Natural killer cell treated with Interleukin-12 subunit alpha and Interleukin-12 subunit beta and Interleukin-15 and Interleukin-18, amount 100 ng/mL, for 72 hours (primary cell): Measurements from ENCODE around the gene ITSN2. TPM values are rescaled to one million over a fixed set of nuclear protein-coding genes. Genes with fewer than 3 reads are reported as not detected.

Experiments used
- ATAC-seq, 2 donors: fragments of 150-1000 bp; cut with Tn5 transposase in 1 of 2; sonication (Bioruptor Pico), chemical (Tn5 transposase) in 1 of 2; 2 replicates each; pipeline ENCODE4 v1.10.0; 2021
- DNase-seq: peaks from one replicate; pipeline ENCODE4 v3.0.0; 2022; ENCODE audit warnings: low spot score
- H3K27ac Mint-ChIP-seq, 2 donors: 1 replicate in 1 of 2; 2 replicates in 1 of 2; pipeline ENCODE4 v1.8.0; 2022; ENCODE audit warnings: mixed read lengths in 2 of 2, mild to moderate bottlenecking in 1 of 2, moderate library complexity in 1 of 2
- H3K27me3 Mint-ChIP-seq, 2 donors: 1 replicate in 1 of 2; 2 replicates in 1 of 2; pipeline ENCODE4 v1.8.0; 2022; ENCODE audit warnings: mixed read lengths in 2 of 2
- H3K36me3 Mint-ChIP-seq: one replicate; pipeline ENCODE4 v1.8.0; 2022; ENCODE audit warnings: mixed read lengths
- H3K4me1 Mint-ChIP-seq, 2 donors: 1 replicate in 1 of 2; 2 replicates in 1 of 2; pipeline ENCODE4 v1.8.0; 2022; ENCODE audit warnings: low read depth in 2 of 2, mixed read lengths in 2 of 2, mild to moderate bottlenecking in 1 of 2
- H3K4me3 Mint-ChIP-seq: one replicate; pipeline ENCODE4 v1.8.0; 2022; ENCODE audit warnings: mixed read lengths
- H3K9me3 Mint-ChIP-seq: 2 replicates; pipeline ENCODE4 v1.8.0; 2022; ENCODE audit warnings: mixed read lengths
- total RNA-seq, 2 donors: library from RNA; stranded (reverse); gene quantifications; one replicate each; pipeline ENCODE4 v1.2.3, GENCODE V29; 2022

The ITSN2 gene
- total RNA-seq, 2 donors from 2014 or later: 71.5 to 80.7 TPM

GRCh38 chr2:24222946-24223345 lies 137.4 kb downstream of the ITSN2 start:
- Mint-ChIP-seq H3K36me3 (no peaks in the 10 kb centered on the region), H3K4me3 (no peak overlapping the region), H3K27me3 (no peaks in the 10 kb centered on the region), H3K9me3 (no peaks in the 10 kb centered on the region), H3K27ac (no peak overlapping the region), H3K4me1 (no peaks in the 10 kb centered on the region)
- DNase-seq: no peak
- ATAC-seq: no peak

- H3K4me3 Mint-ChIP-seq: no peak overlapping the region
- no peaks in the 10 kb centered on the region for H3K36me3 Mint-ChIP-seq
- H3K4me1 Mint-ChIP-seq: no peaks in the 10 kb centered on the region
- H3K9me3 Mint-ChIP-seq: no peaks in the 10 kb centered on the region
- DNase-seq: no peak
- no peaks in the 10 kb centered on the region for H3K27me3 Mint-ChIP-seq
- ATAC-seq: no peak
- H3K27ac Mint-ChIP-seq: no peak overlapping the region
Observed at GRCh38 chr2:24221343-24222050, 138.8 kb downstream of the ITSN2 start.

- Mint-ChIP-seq H3K4me1 (no peaks in the 10 kb centered on the region), H3K27me3 (no peaks in the 10 kb centered on the region), H3K27ac (no peak overlapping the region), H3K9me3 (no peaks in the 10 kb centered on the region), H3K4me3 (no peak overlapping the region), H3K36me3 (no peaks in the 10 kb centered on the region)
- ATAC-seq (no peak), DNase-seq (no peak)
Observed at GRCh38 chr2:24220554-24221291, 139.6 kb downstream of the ITSN2 start.

GRCh38 chr2:24214880-24215279 lies 145.5 kb downstream of the ITSN2 start:
- ATAC-seq (peak in 1 of 2 donors; percentile 75), DNase-seq (no peak)
- H3K4me3 Mint-ChIP-seq: no peak overlapping the region
- H3K27me3 Mint-ChIP-seq: no peaks in the 10 kb centered on the region
- H3K27ac Mint-ChIP-seq: no peak overlapping the region
- H3K9me3 Mint-ChIP-seq: no peaks in the 10 kb centered on the region
- peaks cover 0 to 8% of the 10 kb centered on the region in 2 donors for H3K4me1 Mint-ChIP-seq
- H3K36me3 Mint-ChIP-seq: peaks cover 13% of the 10 kb centered on the region

GRCh38 chr2:24211408-24211807 lies 148.9 kb downstream of the ITSN2 start:
- Mint-ChIP-seq H3K4me1 (peaks cover 0 to 8% of the 10 kb centered on the region in 2 donors), H3K27me3 (no peaks in the 10 kb centered on the region), H3K27ac (no peak overlapping the region), H3K9me3 (no peaks in the 10 kb centered on the region), H3K36me3 (peaks cover 22% of the 10 kb centered on the region), H3K4me3 (no peak overlapping the region)
- ATAC-seq (no peak), DNase-seq (no peak)

- Mint-ChIP-seq H3K36me3 (peaks cover 26% of the 10 kb centered on the region), H3K27me3 (no peaks in the 10 kb centered on the region), H3K27ac (no peak overlapping the region), H3K4me3 (no peak overlapping the region), H3K9me3 (no peaks in the 10 kb centered on the region), H3K4me1 (peaks cover 0 to 8% of the 10 kb centered on the region in 2 donors)
- ATAC-seq (no peak), DNase-seq (no peak)
Observed at GRCh38 chr2:24210723-24211122, 149.6 kb downstream of the ITSN2 start.

GRCh38 chr2:24210106-24210455 lies 150.3 kb downstream of the ITSN2 start:
- Mint-ChIP-seq H3K9me3 (no peaks in the 10 kb centered on the region), H3K36me3 (peaks cover 27% of the 10 kb centered on the region), H3K27ac (no peak overlapping the region), H3K4me1 (peaks cover 0 to 7% of the 10 kb centered on the region in 2 donors), H3K4me3 (no peak overlapping the region), H3K27me3 (no peaks in the 10 kb centered on the region)
- no peak for ATAC-seq
- DNase-seq: no peak

GRCh38 chr2:24209389-24210105 lies 150.8 kb downstream of the ITSN2 start:
- DNase-seq: no peak
- H3K36me3 Mint-ChIP-seq: peaks cover 27% of the 10 kb centered on the region
- no peak for ATAC-seq

GRCh38 chr2:24208490-24208889 lies 151.8 kb downstream of the ITSN2 start:
- Mint-ChIP-seq H3K4me1 (no peaks in the 10 kb centered on the region), H3K4me3 (no peak overlapping the region), H3K27ac (no peak overlapping the region), H3K36me3 (peaks cover 25% of the 10 kb centered on the region), H3K9me3 (no peaks in the 10 kb centered on the region), H3K27me3 (no peaks in the 10 kb centered on the region)
- DNase-seq: no peak
- no peak for ATAC-seq

More at GRCh38 chr2:24209389-24210105, 150.8 kb downstream of the ITSN2 start:
- H3K9me3 Mint-ChIP-seq: no peaks in the 10 kb centered on the region
- H3K27ac Mint-ChIP-seq: no peak overlapping the region
- H3K4me1 Mint-ChIP-seq: peaks cover 0 to 1% of the 10 kb centered on the region in 2 donors
- H3K4me3 Mint-ChIP-seq: no peak overlapping the region
- H3K27me3 Mint-ChIP-seq: no peaks in the 10 kb centered on the region

- H3K4me1 Mint-ChIP-seq: no peaks in the 10 kb centered on the region
- H3K9me3 Mint-ChIP-seq: no peaks in the 10 kb centered on the region
- no peaks in the 10 kb centered on the region for H3K27me3 Mint-ChIP-seq
- no peak overlapping the region for H3K4me3 Mint-ChIP-seq
- no peak overlapping the region for H3K27ac Mint-ChIP-seq
- peaks cover 19% of the 10 kb centered on the region for H3K36me3 Mint-ChIP-seq
- ATAC-seq (no peak), DNase-seq (no peak)
Observed at GRCh38 chr2:24207359-24207758, 153.0 kb downstream of the ITSN2 start.

GRCh38 chr2:24206714-24207113 lies 153.6 kb downstream of the ITSN2 start:
- H3K27ac Mint-ChIP-seq: peak overlapping the region in 1 of 2 donors; percentile 32
- no peaks in the 10 kb centered on the region for H3K27me3 Mint-ChIP-seq
- ATAC-seq (no peak), DNase-seq (no peak)
- H3K4me1 Mint-ChIP-seq: no peaks in the 10 kb centered on the region
- no peaks in the 10 kb centered on the region for H3K9me3 Mint-ChIP-seq
- H3K36me3 Mint-ChIP-seq: peaks cover 19% of the 10 kb centered on the region
- H3K4me3 Mint-ChIP-seq: no peak overlapping the region

GRCh38 chr2:24206242-24206641 lies 154.1 kb downstream of the ITSN2 start:
- Mint-ChIP-seq H3K36me3 (peaks cover 18% of the 10 kb centered on the region), H3K27me3 (no peaks in the 10 kb centered on the region), H3K27ac (peak overlapping the region in 1 of 2 donors; percentile 32), H3K9me3 (no peaks in the 10 kb centered on the region), H3K4me3 (no peak overlapping the region), H3K4me1 (no peaks in the 10 kb centered on the region)
- no peak for DNase-seq
- ATAC-seq: no peak

- ATAC-seq (no peak), DNase-seq (no peak)
- H3K4me3 Mint-ChIP-seq: no peak overlapping the region
- H3K27ac Mint-ChIP-seq: no peak overlapping the region
- H3K9me3 Mint-ChIP-seq: no peaks in the 10 kb centered on the region
- no peaks in the 10 kb centered on the region for H3K27me3 Mint-ChIP-seq
- H3K4me1 Mint-ChIP-seq: no peaks in the 10 kb centered on the region
- peaks cover 14% of the 10 kb centered on the region for H3K36me3 Mint-ChIP-seq
Observed at GRCh38 chr2:24205131-24205530, 155.2 kb downstream of the ITSN2 start.

GRCh38 chr2:24204505-24204904 lies 155.8 kb downstream of the ITSN2 start:
- no peak for DNase-seq
- no peak for ATAC-seq
- Mint-ChIP-seq H3K4me3 (no peak overlapping the region), H3K27ac (no peak overlapping the region), H3K27me3 (no peaks in the 10 kb centered on the region), H3K36me3 (peaks cover 14% of the 10 kb centered on the region), H3K9me3 (no peaks in the 10 kb centered on the region), H3K4me1 (no peaks in the 10 kb centered on the region)
